Right lung (tissue), 5 donors: Measurements from ENCODE around the gene ERCC1. TPM values are rescaled to one million over a fixed set of nuclear protein-coding genes. Genes with fewer than 3 reads are reported as not detected.

Experiments used
- DNase-seq, 2 donors: peaks; one replicate each; pipeline ENCODE4 v3.0.0-alpha.2; 2013
- polyA plus RNA-seq, 5 donors: library from polyadenylated mRNA; unstranded; fragments of 120-200 nt; gene quantifications; one replicate each; pipeline versions ENCODE4 v1.2.1 to v1.2.3, GENCODE V29; 2013; ENCODE audit warnings: inconsistent platforms in 1 of 5, low replicate concordance in 1 of 5; ENCODE audit not compliant: insufficient read length in 5 of 5, insufficient read depth in 1 of 5

Gene ERCC1
- polyA plus RNA-seq, 5 donors: 77.2 to 123 (median 93.4) TPM

- no peak for DNase-seq
Measured at GRCh38 chr19:45368737-45369340, 54.9 kb downstream of the ERCC1 start.

- DNase-seq: no peak
Measured at GRCh38 chr19:45368127-45368526, 55.6 kb downstream of the ERCC1 start.

DNA sequence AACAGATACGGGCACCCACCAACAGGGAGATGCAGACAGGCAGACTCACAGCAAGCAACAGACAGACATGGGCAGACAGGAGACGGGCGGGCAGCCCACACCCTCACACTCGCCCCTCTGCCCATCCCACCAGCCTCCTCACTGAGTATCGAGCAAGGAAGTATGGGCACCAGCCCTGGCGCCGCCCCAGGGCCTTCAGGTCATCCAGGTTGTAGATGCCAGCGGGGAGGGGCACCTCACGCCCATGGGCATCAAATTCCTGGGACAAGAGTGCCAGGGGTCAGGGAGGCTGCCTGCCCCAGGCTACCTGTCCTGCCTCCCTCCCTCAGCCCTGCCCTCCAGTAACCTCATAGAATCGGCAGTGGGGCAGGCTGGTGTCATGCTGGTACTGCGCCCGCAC, 59.0 kb downstream of the ERCC1 start:
- DNase-seq: no peak

DNA sequence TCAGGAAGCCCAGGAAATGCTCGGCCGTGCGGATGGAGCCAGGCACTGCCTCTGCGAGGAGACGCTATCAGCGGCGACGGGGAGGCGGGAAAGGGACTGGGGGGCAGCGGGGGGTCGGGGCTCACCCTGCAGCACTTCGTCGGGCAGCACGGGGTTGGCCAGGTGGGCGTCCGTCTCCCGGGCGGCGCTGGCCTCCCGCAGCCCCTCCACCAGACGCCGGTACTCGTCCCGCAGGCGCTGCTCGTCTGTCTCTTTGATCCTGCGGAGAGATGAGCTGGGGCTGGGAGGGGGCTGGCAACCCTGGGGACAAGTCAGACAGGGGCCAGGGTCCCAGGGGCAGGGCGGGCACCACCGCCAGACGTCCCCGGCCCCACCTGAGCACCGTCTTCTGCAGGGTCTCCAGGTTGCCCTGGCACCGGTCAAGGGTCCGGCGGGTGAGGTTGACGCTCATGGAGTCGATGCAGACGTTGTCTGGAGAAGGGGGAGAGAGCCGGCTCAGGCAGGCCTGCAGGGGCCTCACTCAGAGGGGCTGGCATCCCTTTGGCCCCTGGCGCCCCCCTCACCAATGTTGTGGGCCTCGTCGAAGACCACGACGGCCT, 59.8 kb downstream of the ERCC1 start:
- DNase-seq: no peak

DNA sequence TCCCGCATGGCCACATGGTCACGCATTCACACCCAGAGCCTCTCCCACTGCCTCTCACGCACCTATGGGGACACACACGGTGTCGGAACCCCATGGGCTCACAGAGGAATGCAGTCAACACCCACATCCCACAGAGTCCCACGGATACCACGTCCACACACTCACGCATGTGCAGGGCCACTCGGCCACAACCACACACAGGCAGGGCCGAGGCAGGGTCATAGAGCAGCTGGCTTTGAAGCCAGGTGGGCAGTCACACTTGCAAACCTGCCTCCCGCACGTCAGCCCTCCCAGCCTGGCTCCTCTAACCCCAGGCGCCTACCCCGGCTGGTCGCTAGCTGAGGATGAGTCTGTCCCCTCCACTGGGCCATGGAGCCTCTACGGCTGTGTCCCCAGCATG, 61.4 kb downstream of the ERCC1 start:
- DNase-seq: no peak

DNA sequence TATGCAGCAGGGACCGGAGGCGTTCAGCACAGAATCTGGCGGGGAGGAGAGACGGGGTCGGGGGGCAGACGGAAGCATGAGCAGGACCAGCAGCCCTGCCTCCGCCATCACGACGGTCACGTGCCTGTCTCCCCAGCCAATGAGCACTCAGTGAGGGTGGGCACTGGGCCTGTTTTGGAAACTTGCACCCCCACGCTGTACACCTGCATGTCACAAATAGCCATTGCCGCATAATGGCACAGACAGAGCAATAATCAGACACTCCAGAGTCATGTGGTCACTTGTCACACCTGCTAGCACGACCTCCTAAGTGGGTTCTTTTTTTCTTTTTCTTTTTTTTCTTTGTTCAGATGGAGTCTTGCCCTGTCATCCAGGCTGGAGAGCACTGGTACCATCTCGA, 62.1 kb downstream of the ERCC1 start:
- no peak for DNase-seq

- no peak for DNase-seq
Measured at GRCh38 chr19:45358213-45358792, 65.4 kb downstream of the ERCC1 start.

DNA sequence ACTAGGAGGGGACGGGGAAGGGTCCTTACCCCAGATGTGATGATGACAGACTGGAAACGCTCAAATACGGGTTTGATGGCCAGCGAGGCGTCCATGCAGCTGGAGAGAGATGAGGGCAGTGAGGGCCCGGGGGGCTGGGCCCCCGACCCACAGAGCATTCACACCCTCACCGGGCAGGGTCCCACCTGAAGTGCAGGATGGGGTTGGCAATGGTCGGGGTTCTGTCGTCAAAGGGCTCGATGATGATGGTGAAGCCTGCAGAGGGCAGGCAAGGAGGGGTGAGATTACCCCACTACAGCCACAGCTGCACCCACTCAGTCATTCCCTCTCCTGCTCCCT, 66.3 kb downstream of the ERCC1 start:
- no peak for DNase-seq

Other genes starting within 250 kb of the ERCC1 start
- gene TRAPPC6A, start 245.7 kb downstream of the ERCC1 start, polyA plus RNA-seq: 10 to 100 TPM; 18.7 to 37.7 (median 24.4) TPM
- 10 to 100 TPM in 3 of 5 donors, 1 to 10 TPM in 2; 8.3 to 12.7 (median 11.5) TPM for gene BLOC1S3, start 245.1 kb downstream of the ERCC1 start, polyA plus RNA-seq
- gene EXOC3L2, start 178.5 kb downstream of the ERCC1 start, polyA plus RNA-seq: 1 to 10 TPM in 4 of 5 donors, under 1 TPM in 1; 0.84 to 2.8 (median 1.5) TPM
- gene MARK4, start 172.6 kb downstream of the ERCC1 start, polyA plus RNA-seq: 10 to 100 TPM; 24.9 to 40.4 (median 38.9) TPM
- gene CKM, start 101.0 kb downstream of the ERCC1 start, polyA plus RNA-seq: 100 to 1,000 TPM in 1 of 5 donors, 1 to 10 TPM in 2, under 1 TPM in 2; 0.23 to 137 (median 1.3) TPM
- 1 to 10 TPM in 1 of 5 donors, under 1 TPM in 4; 0.34 to 1.2 (median 0.65) TPM for gene KLC3, start 83.2 kb downstream of the ERCC1 start, polyA plus RNA-seq
- 10 to 100 TPM; 27.8 to 35.8 (median 32.2) TPM for gene ERCC2, start 53.3 kb downstream of the ERCC1 start, polyA plus RNA-seq
- 10 to 100 TPM; 11.2 to 20.0 (median 13.6) TPM for gene PPP1R13L, start 18.8 kb downstream of the ERCC1 start, polyA plus RNA-seq
- 1 to 10 TPM; 2.8 to 5.5 (median 3.6) TPM for gene POLR1G, start 17.3 kb downstream of the ERCC1 start, polyA plus RNA-seq
- gene FOSB, start 44.1 kb upstream of the ERCC1 start, polyA plus RNA-seq: 100 to 1,000 TPM in 4 of 5 donors, 10 to 100 TPM in 1; 15.5 to 269 (median 169) TPM
- gene RTN2, start 73.1 kb upstream of the ERCC1 start, polyA plus RNA-seq: 10 to 100 TPM; 10.1 to 14.7 (median 11.2) TPM
- under 1 TPM; 0.15 to 0.49 (median 0.28) TPM for gene PPM1N, start 74.5 kb upstream of the ERCC1 start, polyA plus RNA-seq
- gene VASP, start 83.6 kb upstream of the ERCC1 start, polyA plus RNA-seq: 10 to 100 TPM; 47.8 to 59.7 (median 57.2) TPM
- gene OPA3, start 160.9 kb upstream of the ERCC1 start, polyA plus RNA-seq: 1 to 10 TPM; 5.8 to 9.4 (median 6.0) TPM
- gene GPR4, start 178.3 kb upstream of the ERCC1 start, polyA plus RNA-seq: 1 to 10 TPM; 2.5 to 5.3 (median 3.7) TPM
- 10 to 100 TPM; 24.3 to 31.4 (median 29.8) TPM for gene EML2, start 215.5 kb upstream of the ERCC1 start, polyA plus RNA-seq
- gene GIPR, start 244.3 kb upstream of the ERCC1 start, polyA plus RNA-seq: 1 to 10 TPM; 2.8 to 8.7 (median 5.2) TPM